Measurements from ENCODE around the gene TBC1D22B. TPM values are rescaled to one million over a fixed set of nuclear protein-coding genes. Genes with fewer than 3 reads are reported as not detected.
A peak's percentile ranks its signal among the peaks of the same experiment; 100 is the strongest.

Gene TBC1D22B
- total and polyA plus RNA-seq, 3 donors from 2014 or later = 23.1 to 36.4 (median 25.6) TPM

- Histone ChIP-seq H3K27ac (peak overlapping the region; percentile 63 to 88), H3K27me3 (no peaks in the 10 kb centered on the region)
These were observed 97.2 kb downstream of the TBC1D22B start for GRCh38 chr6:37354526-37355384.

DNA sequence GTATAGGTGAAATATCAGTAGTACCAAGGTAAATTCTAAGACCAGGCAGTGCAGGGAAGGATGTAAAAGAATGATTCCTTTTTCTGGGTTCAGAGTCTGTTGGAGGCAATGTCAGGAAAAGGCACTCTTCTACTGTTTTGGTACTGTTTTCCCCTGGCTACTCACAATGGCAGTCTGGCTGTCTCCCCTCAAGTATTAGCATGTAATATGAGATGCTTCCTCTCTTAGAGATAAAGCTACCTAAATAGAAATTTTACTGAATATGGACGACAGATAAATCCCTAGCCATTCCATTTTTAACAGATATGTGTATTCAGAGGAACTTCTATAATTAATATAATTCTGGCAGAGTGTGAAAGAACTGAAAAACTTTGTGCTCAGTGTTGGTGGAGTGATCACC, 99.7 kb downstream of the TBC1D22B start:
- Histone ChIP-seq H3K36me3 (ENCODE audit: low read depth, missing control alignments) (no peaks in the 10 kb centered on the region), H3K27me3 (no peaks in the 10 kb centered on the region), H3K27ac (no peak overlapping the region), H3K4me1 (peaks cover 24% of the 10 kb centered on the region), H3K9me3 (no peaks in the 10 kb centered on the region), H3K4me3 (no peak overlapping the region)
- WGBS, 2 donors = 38 to 39% methylated on average over 1 of the region's 1 CpG
- intact Hi-C loops (cut with DNase I; ENCODE audit: low total_unique reads) = no loop called here
- TF ChIP-seq POLR2A (IDR thresholded peaks at IDR 0.05) = no peak
- no peak for TF ChIP-seq CTCF (IDR thresholded peaks at IDR 0.05)
- no peak for DNase-seq

More at GRCh38 chr6:37354526-37355384, 97.2 kb downstream of the TBC1D22B start:
- intact Hi-C loops (cut with DNase I; ENCODE audit: low total_unique reads) = no loop called here
- Histone ChIP-seq H3K4me3 (peak overlapping the region; percentile 85 to 96), H3K9me3 (no peaks in the 10 kb centered on the region), H3K4me1 (peaks cover 18% of the 10 kb centered on the region), H3K36me3 (ENCODE audit: low read depth, missing control alignments) (no peaks in the 10 kb centered on the region)
- 2 to 3% methylated on average over 44 of the region's 44 CpGs for WGBS, 2 donors
- TF ChIP-seq CTCF (IDR thresholded peaks at IDR 0.05) = no peak
- TF ChIP-seq POLR2A (IDR thresholded peaks at IDR 0.05) = no peak
- DNase-seq = peak; percentile 53

- Histone ChIP-seq H3K4me3 (no peak overlapping the region), H3K9me3 (no peaks in the 10 kb centered on the region), H3K27ac (no peak overlapping the region), H3K4me1 (peaks cover 30% of the 10 kb centered on the region), H3K36me3 (ENCODE audit: low read depth, missing control alignments) (no peaks in the 10 kb centered on the region), H3K27me3 (no peaks in the 10 kb centered on the region)
- TF ChIP-seq POLR2A (IDR thresholded peaks at IDR 0.05) (no peak), CTCF (IDR thresholded peaks at IDR 0.05) (no peak)
- 75 to 78% methylated on average over 2 of the region's 2 CpGs for WGBS, 2 donors
- intact Hi-C loops (cut with DNase I; ENCODE audit: low total_unique reads) = no loop called here
- DNase-seq = no peak
These were observed 100.3 kb downstream of the TBC1D22B start for GRCh38 chr6:37357860-37358259.

GRCh38 chr6:37359039-37359438, 101.5 kb downstream of the TBC1D22B start:
- Histone ChIP-seq H3K4me1 (peaks cover 29% of the 10 kb centered on the region), H3K9me3 (no peaks in the 10 kb centered on the region), H3K27ac (no peak overlapping the region), H3K36me3 (ENCODE audit: low read depth, missing control alignments) (no peaks in the 10 kb centered on the region), H3K27me3 (no peaks in the 10 kb centered on the region), H3K4me3 (no peak overlapping the region)
- WGBS, 2 donors = 89 to 90% methylated on average over 3 of the region's 3 CpGs
- intact Hi-C loops (cut with DNase I; ENCODE audit: low total_unique reads) = no loop called here
- no peak for TF ChIP-seq POLR2A (IDR thresholded peaks at IDR 0.05)
- no peak for TF ChIP-seq CTCF (IDR thresholded peaks at IDR 0.05)
- DNase-seq = no peak
